PC-3 (cell line): Measurements from ENCODE around the gene ZIM2. TPM values are rescaled to one million over a fixed set of nuclear protein-coding genes. Genes with fewer than 3 reads are reported as not detected.

ENCODE experiments used
- ATAC-seq: fragments of 200-7000 bp; cut with Tn5 transposase; 2 replicates; pipeline ENCODE4 v1.9.1; 2020; ENCODE audit warnings: mild to moderate bottlenecking, moderate library complexity
- BruUV-seq: library from RNA; stranded (reverse); fragments of 400-500 nt; replicated peaks from 2 replicates; lab custom pipeline; 2021; lab: Mats Ljungman, UMichigan
- CTCF ChIA-PET: fragments of 300-600 bp; sonication (Branson Sonifier 250); formaldehyde crosslinking; loops from one replicate; lab custom pipeline; 2022; ENCODE audit warnings: antibody characterized with exemption; lab: Charles Lee
- POLR2A ChIA-PET: fragments of 300-600 bp; sonication (Branson Sonifier 250); formaldehyde crosslinking; loops from one replicate; lab custom pipeline; 2022; ENCODE audit warnings: antibody characterized with exemption; ENCODE audit not compliant: unreplicated experiment; lab: Charles Lee
- DNase-seq: peaks from one replicate; pipeline ENCODE4 v3.0.0-alpha.2; 2015
- H2AFZ ChIP-seq: fragments of 300-600 bp; sonication (generic); 2 replicates; pipeline ENCODE4 v1.6.0; 2016; ENCODE audit warnings: antibody characterized with exemption, low read length
- H3F3A ChIP-seq: fragments of 300-600 bp; sonication (generic); one replicate; pipeline ENCODE4 v1.6.0; 2017; ENCODE audit warnings: antibody characterized with exemption, low read length, control low read depth, mild to moderate bottlenecking; ENCODE audit not compliant: unreplicated experiment
- H3K27ac ChIP-seq: fragments of 300-600 bp; sonication (generic); 2 replicates; pipeline ENCODE4 v1.5.1; 2016; ENCODE audit warnings: mild to moderate bottlenecking, low read length
- H3K27me3 ChIP-seq: fragments of 300-600 bp; sonication (generic); 2 replicates; pipeline ENCODE4 v1.6.1; 2016; ENCODE audit warnings: low read length, mixed read lengths
- H3K36me3 ChIP-seq: fragments of 300-600 bp; sonication (generic); 2 replicates; pipeline ENCODE4 v1.6.1; 2016; ENCODE audit warnings: low read depth, mixed run types, low read length, mixed read lengths
- H3K4me1 ChIP-seq: fragments of 300-600 bp; sonication (generic); 2 replicates; pipeline ENCODE4 v1.5.1; 2016; ENCODE audit warnings: low read length; ENCODE audit not compliant: insufficient read depth
- H3K4me2 ChIP-seq: fragments of 300-600 bp; sonication (generic); 2 replicates; pipeline ENCODE4 v1.6.0; 2016; ENCODE audit warnings: low read length
- H3K4me3 ChIP-seq: fragments of 300-600 bp; sonication (generic); 2 replicates; pipeline ENCODE4 v1.5.1; 2016; ENCODE audit warnings: mild to moderate bottlenecking, low read length, mixed read lengths
- H3K79me2 ChIP-seq: fragments of 300-600 bp; sonication (generic); 2 replicates; pipeline ENCODE4 v1.6.1; 2017; ENCODE audit warnings: low read length, mixed read lengths
- H3K9ac ChIP-seq: fragments of 300-600 bp; sonication (generic); 2 replicates; pipeline ENCODE4 v1.6.0; 2016; ENCODE audit warnings: mild to moderate bottlenecking, low read length
- H3K9me2 ChIP-seq: fragments of 300-600 bp; sonication (generic); replicated peaks from 2 replicates; pipeline ENCODE4 v1.6.1; 2016; ENCODE audit warnings: mixed run types, low read length, mixed read lengths
- H3K9me3 ChIP-seq: fragments of 300-600 bp; sonication (generic); 2 replicates; pipeline ENCODE4 v1.6.1; 2016; ENCODE audit warnings: low read length, mixed read lengths
- H4K20me1 ChIP-seq: fragments of 300-600 bp; sonication (generic); 2 replicates; pipeline ENCODE4 v1.6.1; 2016; ENCODE audit warnings: low read length, mixed read lengths
- EZH2 ChIP-seq: fragments of 300-600 bp; sonication (generic); IDR thresholded peaks from one replicate; pipeline ENCODE4 v1.6.1; 2017; ENCODE audit warnings: antibody characterized with exemption, mild to moderate bottlenecking, low read length; ENCODE audit not compliant: unreplicated experiment
- EZH2phosphoT487 ChIP-seq: fragments of 300-600 bp; sonication (generic); IDR thresholded peaks from 2 replicates; pipeline ENCODE4 v1.6.1; 2018; ENCODE audit warnings: mild to moderate bottlenecking, antibody characterized with exemption, low read length, borderline replicate concordance
- intact Hi-C: fragments of 100-400 bp; cut with micrococcal nuclease; formaldehyde crosslinking; loops from 2 replicates; pipeline ENCODE4 v1.9.0; 2023
- total RNA-seq: library from RNA; depleted of rRNA; stranded (reverse); fragments of >200 nt; gene quantifications from 2 replicates; pipeline ENCODE4 v1.2.3, GENCODE V29; 2014
- TF ChIP-seq, protein P1 (sequence below): fragments of 300-600 bp; sonication (generic); conservative IDR thresholded peaks from 2 replicates; pipeline ENCODE4 v1.5.1; 2017; ENCODE audit warnings: antibody characterized with exemption, low read depth, mild to moderate bottlenecking, low read length

The ZIM2 gene
- total RNA-seq, 1 experiment from 2014 or later: not detected

DNA sequence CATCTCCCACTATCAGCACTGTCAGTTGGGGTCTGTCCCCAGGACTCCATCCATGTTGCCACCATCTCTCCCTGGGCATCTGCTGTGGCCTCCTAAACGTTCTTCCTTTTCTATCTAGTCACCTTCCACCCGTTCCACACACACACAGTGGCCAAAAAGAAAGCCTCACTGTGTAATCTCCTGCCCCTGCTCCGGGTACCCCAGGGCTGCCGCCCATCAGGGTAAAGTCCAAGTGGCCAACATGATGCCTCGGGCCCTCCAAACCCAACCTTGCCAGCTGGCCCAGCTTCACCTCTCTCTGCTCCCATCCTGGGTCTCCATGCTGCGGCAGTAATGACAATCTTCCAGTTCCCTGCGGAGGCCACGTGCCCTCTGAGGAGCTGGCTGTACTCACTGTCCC lies 29.4 kb upstream of the ZIM2 start:
- Histone ChIP-seq H3K4me1 (no peaks in the 10 kb centered on the region), H3K79me2 (no peaks in the 10 kb centered on the region), H3K4me2 (no peak overlapping the region), H3K9me3 (peaks cover 50% of the 10 kb centered on the region), H2AFZ (no peak overlapping the region), H3K36me3 (no peaks in the 10 kb centered on the region), H3K9me2 (no peaks in the 10 kb centered on the region), H3K9ac (no peak overlapping the region), H3K27ac (no peak overlapping the region), H3K27me3 (no peaks in the 10 kb centered on the region), H3K4me3 (no peak overlapping the region), H4K20me1 (no peaks in the 10 kb centered on the region), H3F3A (no peaks in the 10 kb centered on the region)
- intact Hi-C loops: no loop called here
- no TSS peak for BruUV-seq
- POLR2A ChIA-PET: no interaction called here
- ATAC-seq (no peak), DNase-seq (no peak)
- TF ChIP-seq, protein P1, sequence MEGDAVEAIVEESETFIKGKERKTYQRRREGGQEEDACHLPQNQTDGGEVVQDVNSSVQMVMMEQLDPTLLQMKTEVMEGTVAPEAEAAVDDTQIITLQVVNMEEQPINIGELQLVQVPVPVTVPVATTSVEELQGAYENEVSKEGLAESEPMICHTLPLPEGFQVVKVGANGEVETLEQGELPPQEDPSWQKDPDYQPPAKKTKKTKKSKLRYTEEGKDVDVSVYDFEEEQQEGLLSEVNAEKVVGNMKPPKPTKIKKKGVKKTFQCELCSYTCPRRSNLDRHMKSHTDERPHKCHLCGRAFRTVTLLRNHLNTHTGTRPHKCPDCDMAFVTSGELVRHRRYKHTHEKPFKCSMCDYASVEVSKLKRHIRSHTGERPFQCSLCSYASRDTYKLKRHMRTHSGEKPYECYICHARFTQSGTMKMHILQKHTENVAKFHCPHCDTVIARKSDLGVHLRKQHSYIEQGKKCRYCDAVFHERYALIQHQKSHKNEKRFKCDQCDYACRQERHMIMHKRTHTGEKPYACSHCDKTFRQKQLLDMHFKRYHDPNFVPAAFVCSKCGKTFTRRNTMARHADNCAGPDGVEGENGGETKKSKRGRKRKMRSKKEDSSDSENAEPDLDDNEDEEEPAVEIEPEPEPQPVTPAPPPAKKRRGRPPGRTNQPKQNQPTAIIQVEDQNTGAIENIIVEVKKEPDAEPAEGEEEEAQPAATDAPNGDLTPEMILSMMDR: no peak
- TF ChIP-seq EZH2: no peak
- no peak for TF ChIP-seq EZH2phosphoT487
- CTCF ChIA-PET: no interaction called here

DNA sequence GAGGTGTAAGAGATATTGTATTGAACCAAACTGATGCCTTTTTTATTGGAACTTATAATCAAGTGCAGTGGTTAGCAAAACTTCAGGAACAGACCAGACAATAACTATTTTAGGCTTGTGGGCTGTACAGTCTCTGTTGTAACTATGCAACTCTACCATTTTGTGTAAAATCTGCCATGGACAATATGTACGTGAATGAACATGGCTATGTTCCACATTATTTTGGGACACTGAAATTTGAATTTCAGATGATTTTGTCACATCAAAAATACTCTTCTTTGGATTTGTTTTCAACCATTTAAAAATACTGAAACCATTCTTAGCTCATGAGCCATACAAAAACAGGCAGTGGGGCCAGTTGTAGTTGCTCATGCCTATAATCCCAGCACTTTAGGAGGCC lies 27.9 kb upstream of the ZIM2 start:
- intact Hi-C loops: no loop called here
- no peaks in the 10 kb centered on the region for H3F3A ChIP-seq
- H2AFZ ChIP-seq: no peak overlapping the region
- TF ChIP-seq EZH2: no peak
- TF ChIP-seq, protein P1: no peak
- no peak for TF ChIP-seq EZH2phosphoT487
- H3K27me3 ChIP-seq: no peaks in the 10 kb centered on the region
- no peak overlapping the region for H3K4me2 ChIP-seq
- no peaks in the 10 kb centered on the region for H3K36me3 ChIP-seq
- H3K4me1 ChIP-seq: no peaks in the 10 kb centered on the region
- H3K9me3 ChIP-seq: peaks cover 46% of the 10 kb centered on the region
- H3K27ac ChIP-seq: no peak overlapping the region
- ATAC-seq: no peak
- BruUV-seq: no TSS peak
- H3K79me2 ChIP-seq: no peaks in the 10 kb centered on the region
- H3K9ac ChIP-seq: no peak overlapping the region
- DNase-seq: no peak
- H4K20me1 ChIP-seq: no peaks in the 10 kb centered on the region
- ChIA-PET CTCF (no interaction called here), POLR2A (no interaction called here)
- H3K9me2 ChIP-seq: no peaks in the 10 kb centered on the region
- H3K4me3 ChIP-seq: no peak overlapping the region

DNA sequence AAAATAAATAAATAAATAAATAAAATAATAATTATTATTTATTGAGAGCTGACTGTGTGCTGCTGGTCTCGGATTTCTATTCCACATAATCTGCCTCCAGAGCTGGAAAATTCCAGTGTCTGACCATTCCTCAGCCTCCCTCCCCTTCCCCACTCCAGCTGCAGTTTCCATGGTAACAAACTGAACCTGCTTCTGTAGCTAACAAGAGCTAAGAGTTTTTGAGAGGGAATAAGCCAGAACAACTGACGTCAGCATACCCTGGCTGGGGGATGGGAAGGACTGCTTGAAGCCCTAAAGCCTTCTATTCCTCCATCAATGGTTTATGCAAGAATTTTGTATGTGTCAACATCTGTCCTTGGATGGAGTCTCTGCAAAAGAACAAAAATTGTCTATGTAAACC lies 26.0 kb upstream of the ZIM2 start:
- Histone ChIP-seq H3F3A (no peaks in the 10 kb centered on the region), H3K9me2 (no peaks in the 10 kb centered on the region), H4K20me1 (no peaks in the 10 kb centered on the region), H3K4me3 (no peak overlapping the region), H3K4me2 (no peak overlapping the region), H3K27me3 (no peaks in the 10 kb centered on the region), H2AFZ (no peak overlapping the region), H3K79me2 (no peaks in the 10 kb centered on the region), H3K27ac (no peak overlapping the region), H3K9me3 (peaks cover 41% of the 10 kb centered on the region), H3K9ac (no peak overlapping the region), H3K36me3 (no peaks in the 10 kb centered on the region), H3K4me1 (no peaks in the 10 kb centered on the region)
- TF ChIP-seq, protein P1: no peak
- no peak for TF ChIP-seq EZH2phosphoT487
- no peak for TF ChIP-seq EZH2
- ATAC-seq (no peak), DNase-seq (no peak)
- intact Hi-C loops: no loop called here
- ChIA-PET POLR2A (no interaction called here), CTCF (no interaction called here)
- BruUV-seq: no TSS peak
